OCI-LY7 (cell line): ENCODE data around the gene ROBO3.

ENCODE experiments used
- EZH2phosphoT487 ChIP-seq: fragments of 200-600 bp; sonication (generic); IDR thresholded peaks from 2 replicates; pipeline ENCODE4 v1.6.1; 2018; ENCODE audit warnings: low read depth, borderline replicate concordance, mild to moderate bottlenecking, mixed run types, antibody characterized with exemption, low read length, moderate library complexity, mixed read lengths
- TF ChIP-seq, protein P1 (sequence below): fragments of 200-600 bp; sonication (generic); conservative IDR thresholded peaks from 2 replicates; pipeline ENCODE4 v1.5.1; 2014; ENCODE audit warnings: mild to moderate bottlenecking, antibody characterized with exemption, low read length, moderate library complexity, mixed read lengths

DNA sequence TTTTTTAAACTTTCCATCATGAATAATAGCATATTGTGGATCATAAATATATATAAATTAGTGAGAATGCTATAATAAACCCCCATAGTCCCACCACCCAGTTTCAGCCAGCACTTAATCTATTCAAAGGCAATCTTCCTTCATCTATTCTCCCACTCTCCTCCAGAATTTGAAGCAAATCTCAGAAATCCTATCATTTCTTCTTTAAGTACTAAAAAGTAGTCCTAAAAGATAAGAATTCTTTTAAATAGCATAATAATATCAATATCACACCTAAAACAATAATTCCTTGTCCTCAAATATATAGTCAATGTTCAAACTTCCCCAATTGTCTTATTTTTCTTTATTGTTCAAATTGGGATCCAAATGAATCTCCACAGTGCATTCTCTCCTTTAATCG is 24.6 kb upstream of the ROBO3 start:
- TF ChIP-seq, protein P1, sequence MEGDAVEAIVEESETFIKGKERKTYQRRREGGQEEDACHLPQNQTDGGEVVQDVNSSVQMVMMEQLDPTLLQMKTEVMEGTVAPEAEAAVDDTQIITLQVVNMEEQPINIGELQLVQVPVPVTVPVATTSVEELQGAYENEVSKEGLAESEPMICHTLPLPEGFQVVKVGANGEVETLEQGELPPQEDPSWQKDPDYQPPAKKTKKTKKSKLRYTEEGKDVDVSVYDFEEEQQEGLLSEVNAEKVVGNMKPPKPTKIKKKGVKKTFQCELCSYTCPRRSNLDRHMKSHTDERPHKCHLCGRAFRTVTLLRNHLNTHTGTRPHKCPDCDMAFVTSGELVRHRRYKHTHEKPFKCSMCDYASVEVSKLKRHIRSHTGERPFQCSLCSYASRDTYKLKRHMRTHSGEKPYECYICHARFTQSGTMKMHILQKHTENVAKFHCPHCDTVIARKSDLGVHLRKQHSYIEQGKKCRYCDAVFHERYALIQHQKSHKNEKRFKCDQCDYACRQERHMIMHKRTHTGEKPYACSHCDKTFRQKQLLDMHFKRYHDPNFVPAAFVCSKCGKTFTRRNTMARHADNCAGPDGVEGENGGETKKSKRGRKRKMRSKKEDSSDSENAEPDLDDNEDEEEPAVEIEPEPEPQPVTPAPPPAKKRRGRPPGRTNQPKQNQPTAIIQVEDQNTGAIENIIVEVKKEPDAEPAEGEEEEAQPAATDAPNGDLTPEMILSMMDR: no peak
- TF ChIP-seq EZH2phosphoT487: no peak
